ENCODE measurements around the gene TMUB1. TPM values are rescaled to one million over a fixed set of nuclear protein-coding genes. Genes with fewer than 3 reads are reported as not detected.

The TMUB1 gene
- total RNA-seq (10 to 100 TPM; 12.7 to 78.2 (median 42.9) TPM), polyA plus RNA-seq (10 to 100 TPM; 69.6 to 86.8 (median 72.4) TPM)
- long read RNA-seq, donor 1, transcript TMUB1-203 (2 exons, 1,549 nt), result major isoform, 7 of 8 reads
- long read RNA-seq, donor 1, partial matches to known transcripts, result 0 of 8 reads
- long read RNA-seq, donor 1, other reads (novel, unspliced or antisense), result 0 of 8 reads
- long read RNA-seq, donor 2, transcript TMUB1-203 (2 exons, 1,549 nt), result major isoform, 12 of 21 reads
- long read RNA-seq, donor 2, transcript TMUB1-201 (3 exons, 1,353 nt), result minor isoform, 9 of 21 reads
- long read RNA-seq, donor 2, partial matches to known transcripts, result 0 of 21 reads
- long read RNA-seq, donor 2, other reads (novel, unspliced or antisense), result 0 of 21 reads
- long read RNA-seq, donor 3, transcript TMUB1-201 (3 exons, 1,353 nt), result major isoform, 11 of 16 reads
- long read RNA-seq, donor 3, transcript TMUB1-203 (2 exons, 1,549 nt), result minor isoform, 5 of 16 reads
- long read RNA-seq, donor 3, partial matches to known transcripts, result 0 of 16 reads
- long read RNA-seq, donor 3, other reads (novel, unspliced or antisense), result 0 of 16 reads
- long read RNA-seq, donor 4, result 0 reads
- long read RNA-seq, donor 5, transcript TMUB1-203 (2 exons, 1,549 nt), result minor isoform, 9 of 32 reads
- long read RNA-seq, donor 5, transcript TMUB1-201 (3 exons, 1,353 nt), result major isoform, 13 of 32 reads
- long read RNA-seq, donor 5, partial matches to known transcripts, result 9 of 32 reads
- long read RNA-seq, donor 5, other reads (novel, unspliced or antisense), result 0 of 32 reads
- long read RNA-seq, donor 6, transcript TMUB1-203 (2 exons, 1,549 nt), result minor isoform, 27 of 62 reads
- long read RNA-seq, donor 6, transcript TMUB1-201 (3 exons, 1,353 nt), result major isoform, 35 of 62 reads
- long read RNA-seq, donor 6, partial matches to known transcripts, result 0 of 62 reads
- long read RNA-seq, donor 6, other reads (novel, unspliced or antisense), result 0 of 62 reads
- long read RNA-seq, donor 7, transcript TMUB1-203 (2 exons, 1,549 nt), result minor isoform, 7 of 52 reads
- long read RNA-seq, donor 7, transcript TMUB1-201 (3 exons, 1,353 nt), result major isoform, 14 of 52 reads
- long read RNA-seq, donor 7, partial matches to known transcripts, result 31 of 52 reads
- long read RNA-seq, donor 7, other reads (novel, unspliced or antisense), result 0 of 52 reads
- long read RNA-seq, donor 8, transcript TMUB1-203 (2 exons, 1,549 nt), result major isoform, 13 of 25 reads
- long read RNA-seq, donor 8, transcript TMUB1-201 (3 exons, 1,353 nt), result minor isoform, 12 of 25 reads
- long read RNA-seq, donor 8, partial matches to known transcripts, result 0 of 25 reads
- long read RNA-seq, donor 8, other reads (novel, unspliced or antisense), result 0 of 25 reads
- long read RNA-seq, donor 9, transcript TMUB1-203 (2 exons, 1,549 nt), result major isoform, 5 of 22 reads
- long read RNA-seq, donor 9, transcript TMUB1-201 (3 exons, 1,353 nt), result major isoform, 5 of 22 reads
- long read RNA-seq, donor 9, partial matches to known transcripts, result 12 of 22 reads
- long read RNA-seq, donor 9, other reads (novel, unspliced or antisense), result 0 of 22 reads
- long read RNA-seq, donor 10, transcript TMUB1-201 (3 exons, 1,353 nt), result major isoform, 5 of 10 reads
- long read RNA-seq, donor 10, partial matches to known transcripts, result 0 of 10 reads
- long read RNA-seq, donor 10, other reads (novel, unspliced or antisense), result 0 of 10 reads

- no peak for TF ChIP-seq EP300 (IDR thresholded peaks at IDR 0.05)
- peak in 2 of 3 donors; percentile 63 to 65 for TF ChIP-seq POLR2AphosphoS5 (IDR thresholded peaks at IDR 0.05)
- peak; percentile 84 to 92 for DNase-seq
- no peaks in the 10 kb centered on the region for H3K36me3 ChIP-seq
- peaks cover 56 to 76% (median 74%) of the 10 kb centered on the region in 4 donors for H3K4me1 ChIP-seq
- WGBS, 5 donors, result 0 to 1% (median 1%) methylated on average over 21 to 69 of the region's 69 CpGs
- H3K9me3 ChIP-seq, result no peaks in the 10 kb centered on the region
- intact Hi-C loops (cut with DNase I; ENCODE audit: low total_unique reads), result no loop called here
- H3K27me3 ChIP-seq, result no peaks in the 10 kb centered on the region
- peak within 1 kb of the TSS; percentile 93 to 97 (median 96) for H3K27ac ChIP-seq
- H3K4me3 ChIP-seq, result peak within 1 kb of the TSS; percentile 74 to 97 (median 94)
These were observed at the start of gene TMUB1 for GRCh38 chr7:151083071-151083823. TSS of gene TMUB1 (minus strand) at chr7:151083493. CDS start at chr7:151082563, 930 bp downstream.

- no peaks in the 10 kb centered on the region for H3K9me3 ChIP-seq
- no peak overlapping the region for H3K4me3 ChIP-seq
- H3K27me3 ChIP-seq, result no peaks in the 10 kb centered on the region
- H3K4me1 ChIP-seq, result no peaks in the 10 kb centered on the region
- TF ChIP-seq EP300 (IDR thresholded peaks at IDR 0.05), result no peak
- no peak for TF ChIP-seq CTCF (IDR thresholded peaks at IDR 0.05)
- TF ChIP-seq POLR2A (IDR thresholded peaks at IDR 0.05), result no peak
- no peak for TF ChIP-seq POLR2AphosphoS5 (IDR thresholded peaks at IDR 0.05)
- peaks cover 67 to 100% (median 99%) of the 10 kb centered on the region in 4 donors for H3K36me3 ChIP-seq
- intact Hi-C loops (cut with DNase I; ENCODE audit: low total_unique reads), result no loop called here
- WGBS, 5 donors, result 92 to 98% (median 94%) methylated on average over 20 to 21 of the region's 21 CpGs
- no peak overlapping the region for H3K27ac ChIP-seq
- DNase-seq, result no peak
These were observed 49.3 kb upstream of the TMUB1 start for GRCh38 chr7:151132461-151133205.

- H3K4me3 ChIP-seq, result no peak overlapping the region
- intact Hi-C loops (cut with DNase I; ENCODE audit: low total_unique reads), result no loop called here
- H3K9me3 ChIP-seq, result no peaks in the 10 kb centered on the region
- no peak overlapping the region for H3K27ac ChIP-seq
- H3K36me3 ChIP-seq, result peaks cover 67 to 100% (median 98%) of the 10 kb centered on the region in 4 donors
- 72 to 85% (median 82%) methylated on average over 13 to 19 of the region's 19 CpGs for WGBS, 5 donors
- peaks cover 0 to 2% (median under 1%) of the 10 kb centered on the region in 4 donors for H3K4me1 ChIP-seq
- peak in 1 of 2 donors; percentile 76 for DNase-seq
- no peak for TF ChIP-seq EP300 (IDR thresholded peaks at IDR 0.05)
- TF ChIP-seq POLR2AphosphoS5 (IDR thresholded peaks at IDR 0.05), result no peak
- no peak for TF ChIP-seq CTCF (IDR thresholded peaks at IDR 0.05)
- no peak for TF ChIP-seq POLR2A (IDR thresholded peaks at IDR 0.05)
- H3K27me3 ChIP-seq, result no peaks in the 10 kb centered on the region
These were observed 48.5 kb upstream of the TMUB1 start for GRCh38 chr7:151131592-151132293.
